GM19240 (cell line): ENCODE measurements around the gene CPXM1.
"Not testable (repeated sequence)": the region's sequence is repeated elsewhere in the genome, so short reads cannot be mapped to it uniquely, and the experiment has no call there.

Experiments used
- DNase-seq: peaks from one replicate; pipeline ENCODE4 v3.0.0; 2011; ENCODE audit warnings: low spot score; ENCODE audit not compliant: insufficient read length

CPXM1 gene

DNA sequence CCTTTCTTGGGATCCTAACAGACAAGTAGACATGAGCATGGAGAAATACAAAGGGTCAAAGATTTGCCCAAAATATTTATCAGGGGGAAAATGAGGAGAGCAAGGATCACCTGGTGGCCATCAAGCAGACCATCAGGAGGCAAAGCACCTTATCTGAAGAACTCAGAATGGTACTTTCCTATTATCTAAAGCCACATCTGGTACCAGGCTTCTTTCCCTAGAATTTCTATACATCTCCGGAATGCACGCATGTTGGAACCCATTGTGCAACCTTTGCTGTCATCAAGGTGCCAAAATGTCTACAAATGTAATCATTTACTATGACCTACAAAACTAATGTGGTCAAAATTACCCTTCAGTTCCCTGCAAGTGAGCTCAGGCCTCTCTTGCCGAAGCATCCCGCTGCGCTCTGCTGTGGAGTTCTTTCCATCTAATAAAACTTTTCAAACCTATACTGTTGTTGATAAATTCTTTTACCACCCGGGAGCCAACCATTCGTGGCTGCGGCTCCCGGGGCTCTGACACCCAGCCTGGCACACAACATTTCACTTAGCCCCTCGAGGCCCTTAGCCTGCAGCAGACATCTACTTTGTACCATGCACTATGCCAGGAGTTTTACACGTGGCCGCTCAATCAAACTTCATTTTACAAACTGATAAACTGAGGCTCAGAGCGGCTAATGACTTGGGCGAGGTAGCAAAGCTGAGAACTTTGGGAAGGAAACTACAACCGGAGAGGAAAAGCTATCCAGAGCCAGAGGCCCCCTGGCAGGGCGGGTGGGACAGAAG lies 3.8 kb upstream of the CPXM1 start:
- DNase-seq, result no peak

- no peak for DNase-seq
Observed at GRCh38 chr20:2801286-2801728, 880 bp upstream of the CPXM1 start.

- no peak for DNase-seq
Observed at GRCh38 chr20:2799688-2800520, 523 bp downstream of the CPXM1 start.

GRCh38 chr20:2799271-2799670 lies 1.2 kb downstream of the CPXM1 start:
- DNase-seq, result no peak

GRCh38 chr20:2798814-2799213 lies 1.6 kb downstream of the CPXM1 start:
- DNase-seq, result no peak

DNA sequence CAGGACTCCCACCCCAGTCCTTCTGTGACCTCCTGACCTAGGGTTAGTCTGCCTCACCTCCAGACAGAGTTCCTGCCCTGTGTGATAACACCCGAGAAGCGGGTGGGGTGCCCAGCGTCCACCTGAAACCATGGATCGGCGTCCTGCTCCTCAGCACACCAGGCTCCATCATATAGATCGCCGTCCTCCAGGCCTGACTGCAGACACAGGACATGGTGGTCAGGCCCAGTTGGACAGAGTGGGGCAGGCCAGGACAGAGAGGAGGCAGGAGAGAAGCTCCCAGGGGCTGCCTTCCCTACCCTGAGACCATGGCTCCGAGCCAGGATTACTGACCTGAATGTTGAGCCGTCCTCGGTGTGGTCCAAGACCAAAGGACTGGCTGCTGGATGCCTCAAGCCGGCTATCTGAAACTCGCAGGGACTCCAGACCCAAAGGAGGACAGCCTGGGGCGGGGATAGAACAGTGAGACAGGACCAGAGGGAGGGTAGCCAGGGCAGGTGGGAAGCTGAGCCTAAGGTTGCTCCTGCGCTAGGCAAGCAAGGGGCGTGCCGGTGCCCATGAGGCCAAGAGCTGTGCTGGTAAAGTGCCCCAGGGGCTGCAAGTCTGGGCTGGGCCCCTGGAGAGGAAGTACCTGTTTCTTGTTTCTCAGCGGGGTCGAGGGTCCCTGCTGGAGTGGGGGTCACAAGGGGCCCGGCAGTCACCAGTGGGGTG lies 2.2 kb downstream of the CPXM1 start:
- no peak for DNase-seq

DNA sequence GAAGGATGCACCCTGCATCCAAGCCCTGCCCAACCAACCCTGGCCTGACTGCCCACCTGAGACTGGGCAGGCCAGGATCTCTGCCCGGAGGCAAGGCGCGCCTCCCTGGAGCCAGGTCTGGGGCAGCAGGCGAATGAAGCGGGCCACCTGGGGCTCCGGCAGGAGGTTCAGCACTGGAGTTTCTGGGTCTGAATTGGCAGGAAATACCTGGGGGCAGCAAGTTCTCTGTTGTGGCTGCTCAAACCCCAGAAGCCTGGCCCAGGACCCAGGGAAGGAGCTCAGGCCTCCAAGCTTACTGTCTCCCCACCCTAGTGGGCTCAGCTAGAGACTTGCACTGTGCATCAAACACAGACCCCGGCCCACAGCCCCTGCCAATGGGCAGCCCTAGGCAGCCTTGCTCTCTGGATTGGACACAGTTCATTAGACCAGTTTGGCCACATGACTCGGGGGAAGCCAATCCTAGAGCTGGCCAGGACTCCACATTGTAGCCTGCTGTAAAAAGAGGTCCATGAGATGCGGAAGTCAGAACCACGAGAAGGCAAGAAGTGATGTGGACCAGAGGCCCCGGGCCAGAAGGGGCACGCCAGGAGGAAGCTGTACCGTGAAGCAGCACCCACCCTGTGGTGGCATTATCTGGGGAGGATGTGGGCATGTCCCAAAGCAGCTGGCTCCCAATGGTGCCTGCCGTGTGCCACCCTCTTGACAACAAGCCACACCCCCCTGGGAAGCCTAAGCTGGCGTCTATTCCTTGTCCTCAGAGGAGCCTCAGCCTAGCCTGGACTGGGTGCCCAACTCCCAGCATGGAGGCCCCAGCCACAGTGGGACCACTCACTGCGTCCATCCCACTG lies 3.1 kb downstream of the CPXM1 start:
- DNase-seq, result no peak

GRCh38 chr20:2796011-2796660 lies 4.3 kb downstream of the CPXM1 start:
- DNase-seq, result no peak

DNA sequence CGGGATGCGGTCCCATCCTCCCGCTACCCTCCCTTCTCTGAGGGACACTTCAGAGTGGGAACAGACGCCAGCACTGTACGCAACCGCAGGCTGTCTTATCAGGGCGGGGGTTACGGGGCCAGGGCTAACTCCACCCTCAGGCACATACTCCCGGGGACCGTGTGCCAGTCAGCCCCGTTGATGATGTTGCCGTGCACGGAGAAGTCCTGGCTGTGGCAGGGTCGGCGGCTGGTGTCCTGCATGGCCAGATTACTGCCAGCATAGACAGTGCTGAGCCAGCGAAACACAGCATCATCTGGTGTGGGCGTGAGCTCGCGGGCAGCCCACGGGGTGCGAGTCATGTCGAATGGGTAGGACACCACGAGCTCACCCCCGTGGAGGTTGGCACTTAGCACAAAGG lies 5.0 kb downstream of the CPXM1 start:
- DNase-seq, result no peak

DNA sequence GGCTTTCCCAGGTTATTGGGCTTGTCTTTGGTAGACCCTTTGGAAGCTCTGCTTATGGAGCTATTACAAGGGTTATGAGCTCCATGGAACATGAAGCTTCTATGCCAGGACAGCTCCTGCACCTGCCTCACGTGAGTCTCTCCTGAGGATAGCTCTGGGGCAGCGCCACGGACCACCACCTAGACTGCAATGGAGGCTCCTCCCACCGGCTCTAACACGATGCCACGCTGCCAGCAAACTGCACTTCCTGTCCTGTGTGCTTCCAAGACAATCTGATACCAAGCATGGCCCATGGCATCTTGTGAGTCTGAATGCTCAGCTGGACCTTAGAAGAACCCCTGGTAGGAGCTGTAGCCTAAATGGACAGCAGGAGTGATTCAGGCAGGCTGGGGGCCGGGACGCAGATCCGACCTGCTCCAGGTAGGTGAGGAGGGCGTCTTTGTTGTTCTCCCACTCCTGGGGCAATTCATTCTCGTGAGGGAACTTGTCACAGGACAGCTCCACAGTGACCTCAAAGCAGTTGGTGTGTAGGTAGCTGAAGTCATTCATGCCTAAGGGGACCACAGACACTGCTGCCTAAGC lies 5.5 kb downstream of the CPXM1 start:
- no peak for DNase-seq

GRCh38 chr20:2794202-2794748 lies 6.2 kb downstream of the CPXM1 start:
- no peak for DNase-seq

DNA sequence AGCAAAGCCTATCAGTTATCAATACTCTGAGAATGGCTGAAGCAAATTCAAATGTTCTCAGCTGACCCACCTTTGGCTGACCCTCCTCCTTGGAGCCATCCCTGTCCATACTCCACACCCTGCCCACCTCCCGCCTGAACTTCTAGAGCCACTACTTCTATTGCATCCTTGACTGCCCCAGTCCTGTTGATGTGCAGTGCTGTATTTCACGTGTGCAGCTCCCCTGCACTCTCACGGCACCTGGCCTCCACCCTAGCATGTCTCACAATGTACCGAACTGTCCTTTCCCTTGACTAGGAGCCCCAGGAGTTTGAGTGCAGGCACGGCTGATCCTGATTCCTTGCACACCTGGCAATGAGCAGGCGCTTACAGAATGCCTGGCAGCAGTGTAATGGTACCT lies 7.0 kb downstream of the CPXM1 start:
- no peak for DNase-seq

- DNase-seq, result no peak
Observed at GRCh38 chr20:2783908-2784566, 16.4 kb downstream of the CPXM1 start.

DNA sequence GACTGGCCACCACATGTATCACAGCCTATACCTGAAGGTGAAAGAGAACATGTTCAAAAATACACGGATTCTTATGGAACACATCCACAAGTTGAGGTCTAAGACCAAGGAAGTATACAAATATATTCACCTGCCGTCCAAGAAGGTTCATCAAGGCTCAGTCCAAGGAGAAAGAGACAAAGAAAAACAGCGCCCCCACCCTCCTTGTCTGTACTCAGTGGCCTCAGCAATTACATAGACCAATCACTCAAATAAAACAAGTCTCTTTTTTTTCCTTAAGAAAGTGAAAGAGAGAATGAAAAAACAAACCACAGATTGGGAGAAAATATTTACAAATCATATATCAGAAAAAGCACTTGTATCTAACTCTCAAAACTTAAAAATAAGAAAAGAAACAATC lies 19.5 kb downstream of the CPXM1 start:
- DNase-seq, result no peak

DNA sequence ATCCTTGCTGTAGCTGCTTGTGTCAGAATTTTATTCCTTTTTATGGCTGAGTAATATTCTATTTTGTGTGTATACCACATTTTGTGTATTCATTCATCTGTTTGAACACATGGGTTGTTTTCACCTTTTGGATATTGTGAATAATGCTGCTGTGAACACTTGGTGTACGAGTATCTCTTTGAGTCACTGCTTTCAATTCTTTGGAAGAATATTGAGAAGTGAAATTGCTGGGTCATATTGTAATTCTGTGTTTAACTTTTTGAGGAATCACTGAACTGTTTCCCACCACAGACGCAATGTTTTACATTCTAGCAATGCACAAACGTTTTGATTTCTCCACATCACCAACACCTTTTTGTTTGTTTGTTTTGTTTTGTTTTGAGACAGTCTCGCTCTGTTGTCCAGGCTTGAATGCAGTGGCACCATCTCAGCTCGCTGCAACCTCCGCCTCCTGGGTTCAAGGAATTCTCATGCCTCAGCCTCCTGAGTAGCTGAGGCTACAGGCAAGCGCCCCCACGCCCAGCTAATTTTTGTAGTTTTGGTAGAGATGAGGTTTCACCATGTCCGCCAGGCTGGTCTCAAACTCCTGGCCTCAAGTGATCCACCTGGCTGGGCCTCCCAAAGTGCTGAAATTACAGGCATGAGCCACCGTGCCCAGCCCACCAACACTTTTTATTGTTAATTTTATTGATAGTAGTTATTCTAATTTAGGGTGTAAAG lies 21.7 kb downstream of the CPXM1 start:
- DNase-seq, result no peak

DNA sequence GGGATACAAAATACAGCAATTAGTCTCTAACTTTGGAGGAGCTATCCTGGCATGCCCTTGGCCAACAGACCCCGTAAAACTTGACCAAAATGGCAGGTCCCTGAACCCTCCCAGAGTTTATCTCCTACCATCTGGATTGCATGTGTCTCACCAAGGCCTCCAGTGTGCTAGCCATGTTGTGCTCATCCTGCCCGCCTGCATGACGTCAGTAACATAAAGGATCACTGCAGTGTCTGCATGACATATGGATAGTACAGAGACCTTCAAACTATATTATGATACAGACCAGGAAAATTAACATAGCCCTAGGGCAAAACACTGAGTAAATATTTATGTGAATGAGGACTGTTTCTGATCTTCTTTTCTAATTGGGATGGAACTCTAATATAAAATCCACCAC lies 25.3 kb downstream of the CPXM1 start:
- no peak for DNase-seq

GRCh38 chr20:2773812-2774211 lies 26.6 kb downstream of the CPXM1 start:
- DNase-seq, result no peak

- DNase-seq, result no peak
Observed at GRCh38 chr20:2771631-2772080, 28.8 kb downstream of the CPXM1 start.

DNA sequence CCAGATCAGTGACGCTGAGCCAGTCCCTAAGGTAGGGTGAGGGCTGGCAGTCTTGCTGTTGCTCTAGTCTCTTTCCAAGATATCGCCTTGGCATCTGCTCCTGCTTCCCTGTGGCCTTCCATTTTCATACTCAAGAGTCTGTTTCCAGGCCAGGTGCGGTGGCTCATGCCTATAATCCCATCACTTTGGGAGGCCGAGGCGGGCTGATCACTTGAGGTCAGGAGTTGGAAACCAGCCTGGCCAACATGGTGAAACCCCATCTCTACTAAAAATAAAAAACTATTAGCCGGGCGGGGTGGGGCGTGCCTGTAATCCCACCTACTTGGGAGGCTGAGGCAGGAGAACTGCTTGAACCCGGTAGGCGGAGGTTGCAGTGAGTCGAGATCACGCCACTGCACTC lies 30.3 kb downstream of the CPXM1 start:
- not testable (repeated sequence) for DNase-seq
